HG02970 (cell line): Measurements from ENCODE around the gene CS.

Experiments
- ATAC-seq: cut with Tn5 transposase; IDR thresholded peaks from one replicate; pipeline ENCODE4 v1.9.1; 2021; ENCODE audit warnings: mild to moderate bottlenecking, moderate library complexity, moderate number of reproducible peaks; ENCODE audit not compliant: unreplicated experiment, low FRiP score

Gene CS

DNA sequence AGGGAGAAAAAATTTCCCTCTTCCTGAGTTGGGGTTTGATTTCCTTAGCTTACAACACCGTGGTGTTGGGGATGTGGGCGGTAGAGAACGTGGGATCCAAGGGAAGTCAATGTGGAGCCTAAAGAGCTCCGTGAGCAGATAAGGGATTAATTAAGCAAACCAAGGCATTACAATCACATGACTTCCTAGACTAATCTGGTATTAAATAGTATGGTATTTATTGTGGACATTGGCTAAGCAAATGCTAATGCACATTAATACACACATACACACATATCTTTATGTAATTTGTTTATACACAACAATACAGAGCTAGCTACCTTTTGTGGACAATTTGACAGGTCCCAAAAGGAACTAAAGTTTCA is 77.6 kb downstream of the CS start:
- no peak for ATAC-seq

GRCh38 chr12:56221757-56222530 is 78.2 kb downstream of the CS start, which contains the start of gene RNF41:
Gene RNF41 (minus strand): TSS chr12:56221922. CDS start chr12:56214047, 7,875 bp downstream.
- peak; percentile 73 for ATAC-seq
